GM19025 (cell line): ENCODE results near the gene SCO2.

Experiments
- ATAC-seq: cut with Tn5 transposase; IDR thresholded peaks from one replicate; pipeline ENCODE4 v1.9.1; 2021; ENCODE audit warnings: mild to moderate bottlenecking, low read depth, moderate library complexity; ENCODE audit not compliant: unreplicated experiment

The SCO2 gene

DNA sequence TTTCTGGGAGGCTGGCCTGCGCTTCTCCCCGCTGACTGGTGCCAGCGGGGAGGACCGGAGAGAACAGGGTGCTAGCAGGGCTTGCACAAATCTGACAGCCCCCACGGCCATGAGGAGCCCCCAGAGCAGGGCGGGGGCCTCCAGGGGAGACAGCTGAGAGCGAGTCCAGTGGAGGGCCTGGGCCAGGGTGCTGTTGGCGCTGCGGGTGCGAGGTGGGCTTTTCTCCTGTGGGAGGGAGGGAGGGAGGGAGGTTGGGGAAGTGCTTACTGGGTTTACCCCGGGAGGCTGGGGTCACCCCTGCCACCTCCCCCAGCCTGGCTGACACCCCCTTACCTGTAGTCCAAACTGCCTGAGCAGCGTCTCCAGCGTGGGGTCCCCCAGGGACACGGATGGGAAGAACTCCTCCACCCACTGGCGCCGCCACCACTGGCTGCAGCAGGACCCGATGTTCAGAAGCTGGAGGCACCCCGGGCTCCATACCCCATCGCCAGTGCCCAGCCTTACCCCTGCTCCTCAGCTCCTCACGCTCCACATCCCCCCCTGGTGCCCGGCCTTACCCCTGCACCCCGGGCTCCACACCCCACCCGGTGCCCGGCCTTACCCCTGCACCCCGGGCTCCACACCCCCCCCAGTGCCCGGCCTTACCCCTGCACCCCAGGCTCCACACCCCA lies 21.8 kb downstream of the SCO2 start:
- no peak for ATAC-seq

- no peak for ATAC-seq
Observed at GRCh38 chr22:50502628-50503474, 22.5 kb downstream of the SCO2 start.

DNA sequence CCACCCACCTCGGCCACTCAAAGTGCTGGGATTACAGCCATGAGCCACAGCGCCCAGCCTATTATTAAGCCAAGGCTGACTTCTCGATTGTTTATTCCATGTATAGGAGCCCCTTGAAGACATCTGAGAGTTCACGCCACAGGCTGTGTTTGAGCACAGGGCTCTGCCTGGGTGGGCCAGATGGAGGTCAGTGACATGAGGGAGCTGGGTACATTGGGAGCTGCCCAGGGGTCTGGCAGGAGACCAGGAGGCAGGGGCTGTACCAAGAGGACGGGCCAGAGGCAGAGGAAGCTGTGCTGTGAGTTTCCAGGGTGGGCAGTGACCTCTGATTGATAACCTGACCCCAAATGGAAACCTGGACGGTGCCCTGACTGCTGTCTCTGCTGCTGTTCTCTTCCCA lies 23.3 kb downstream of the SCO2 start:
- no peak for ATAC-seq

DNA sequence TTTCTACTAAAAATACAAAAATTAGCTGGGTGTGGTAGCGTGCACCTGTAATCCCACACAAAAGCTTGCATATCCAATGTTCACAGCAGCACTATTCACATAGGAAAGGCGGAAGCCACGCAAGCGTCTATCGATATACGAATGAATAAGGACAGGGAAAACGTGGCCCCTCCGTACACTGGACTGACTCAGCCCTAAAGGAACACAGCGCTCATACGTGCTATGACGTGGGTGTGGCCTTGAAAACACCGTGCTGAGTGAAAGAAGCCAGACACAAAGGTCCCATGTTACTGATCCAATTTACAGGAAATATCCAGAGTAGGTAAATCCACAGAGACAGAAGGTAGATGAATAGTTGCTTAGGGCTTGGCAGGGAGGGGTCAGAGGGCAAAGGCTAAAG lies 24.9 kb downstream of the SCO2 start:
- no peak for ATAC-seq

- no peak for ATAC-seq
Observed at GRCh38 chr22:50498322-50498890, 27.0 kb downstream of the SCO2 start.

- no peak for ATAC-seq
Observed at GRCh38 chr22:50497093-50497492, 28.3 kb downstream of the SCO2 start.

- ATAC-seq: no peak
Observed at GRCh38 chr22:50490531-50491308, 34.7 kb downstream of the SCO2 start.

DNA sequence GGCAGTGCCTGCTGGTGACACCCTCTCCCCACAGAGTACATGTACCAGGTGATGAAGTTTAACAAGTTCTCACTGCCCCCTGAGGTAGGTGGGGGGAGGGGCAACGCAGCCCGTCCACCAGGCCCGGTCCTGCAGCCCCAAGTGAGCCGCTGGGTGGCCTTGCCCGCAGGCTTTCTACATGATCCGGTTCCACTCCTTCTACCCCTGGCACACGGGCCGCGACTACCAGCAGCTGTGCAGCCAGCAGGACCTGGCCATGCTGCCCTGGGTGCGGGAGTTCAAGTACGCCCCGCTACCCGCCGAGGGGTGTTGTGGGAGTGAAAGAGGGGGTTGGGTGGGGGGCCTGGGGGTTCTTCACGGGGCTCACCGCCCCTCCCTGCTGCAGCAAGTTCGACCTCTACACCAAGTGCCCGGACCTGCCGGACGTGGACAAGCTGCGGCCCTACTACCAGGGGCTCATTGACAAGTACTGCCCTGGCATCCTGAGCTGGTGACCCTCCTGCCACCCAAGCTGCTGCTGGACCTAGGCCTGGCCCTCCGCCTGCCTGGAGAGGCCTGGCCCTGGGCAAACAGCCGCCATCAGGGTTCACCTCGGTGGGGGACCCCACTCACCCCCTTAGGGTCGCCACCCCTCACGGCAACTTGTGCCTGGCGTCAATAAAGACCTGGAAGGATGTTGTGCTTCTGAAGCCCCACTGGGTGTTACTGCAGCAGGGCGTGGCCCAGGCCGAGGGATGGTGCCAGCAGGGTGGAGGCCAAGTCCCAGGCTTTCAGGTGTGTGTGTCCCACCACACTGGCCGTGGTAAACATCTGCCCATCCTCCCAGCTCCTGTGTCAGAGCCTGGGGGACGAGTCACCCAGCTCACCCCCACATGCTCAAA lies 35.8 kb downstream of the SCO2 start:
- no peak for ATAC-seq

- no peak for ATAC-seq
Observed at GRCh38 chr22:50488886-50489285, 36.5 kb downstream of the SCO2 start.

- no peak for ATAC-seq
Observed at GRCh38 chr22:50488006-50488677, 37.3 kb downstream of the SCO2 start.

GRCh38 chr22:50487290-50488005 lies 38.0 kb downstream of the SCO2 start:
- no peak for ATAC-seq

DNA sequence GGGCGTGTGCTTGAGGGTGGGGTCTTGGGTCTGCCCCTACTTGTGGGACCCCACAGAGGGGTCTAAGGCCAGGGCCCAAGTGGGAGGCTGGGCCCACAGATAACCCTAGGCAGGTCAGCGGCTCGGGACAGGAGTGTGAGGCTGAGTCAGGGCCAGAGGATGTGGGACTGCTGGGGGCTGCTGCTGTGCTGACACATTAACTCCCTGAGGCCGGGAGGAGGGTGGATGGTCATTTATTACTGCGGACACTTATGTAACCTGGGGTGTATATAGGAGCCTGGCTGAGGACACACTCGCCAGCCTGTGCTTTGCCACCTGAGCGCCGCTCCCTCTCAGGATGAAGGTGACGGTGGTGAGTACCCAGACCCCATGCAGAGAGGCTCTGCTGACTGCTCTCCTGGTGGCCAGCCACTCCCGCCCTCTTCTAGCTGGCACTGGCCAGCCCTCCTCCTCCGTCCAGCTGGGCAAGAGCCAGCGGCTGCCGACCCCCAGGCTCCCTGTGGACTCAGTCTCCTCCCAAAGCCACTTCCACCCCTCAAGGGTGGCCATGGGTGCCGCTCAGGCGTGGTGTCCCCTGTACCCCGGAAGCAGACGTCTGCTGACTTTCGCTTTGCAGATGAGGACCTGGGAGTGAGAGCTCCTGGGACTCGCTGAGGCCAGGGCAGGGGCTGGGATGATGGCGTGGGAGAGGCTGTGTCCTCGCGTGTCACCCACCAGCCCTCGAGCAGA lies 38.7 kb downstream of the SCO2 start, which contains the start of gene MIOX:
Gene MIOX (plus strand): TSS at position 299 of the 729 bp plus-strand sequence. CDS start 39 bp downstream, at position 338.
- ATAC-seq: no peak

DNA sequence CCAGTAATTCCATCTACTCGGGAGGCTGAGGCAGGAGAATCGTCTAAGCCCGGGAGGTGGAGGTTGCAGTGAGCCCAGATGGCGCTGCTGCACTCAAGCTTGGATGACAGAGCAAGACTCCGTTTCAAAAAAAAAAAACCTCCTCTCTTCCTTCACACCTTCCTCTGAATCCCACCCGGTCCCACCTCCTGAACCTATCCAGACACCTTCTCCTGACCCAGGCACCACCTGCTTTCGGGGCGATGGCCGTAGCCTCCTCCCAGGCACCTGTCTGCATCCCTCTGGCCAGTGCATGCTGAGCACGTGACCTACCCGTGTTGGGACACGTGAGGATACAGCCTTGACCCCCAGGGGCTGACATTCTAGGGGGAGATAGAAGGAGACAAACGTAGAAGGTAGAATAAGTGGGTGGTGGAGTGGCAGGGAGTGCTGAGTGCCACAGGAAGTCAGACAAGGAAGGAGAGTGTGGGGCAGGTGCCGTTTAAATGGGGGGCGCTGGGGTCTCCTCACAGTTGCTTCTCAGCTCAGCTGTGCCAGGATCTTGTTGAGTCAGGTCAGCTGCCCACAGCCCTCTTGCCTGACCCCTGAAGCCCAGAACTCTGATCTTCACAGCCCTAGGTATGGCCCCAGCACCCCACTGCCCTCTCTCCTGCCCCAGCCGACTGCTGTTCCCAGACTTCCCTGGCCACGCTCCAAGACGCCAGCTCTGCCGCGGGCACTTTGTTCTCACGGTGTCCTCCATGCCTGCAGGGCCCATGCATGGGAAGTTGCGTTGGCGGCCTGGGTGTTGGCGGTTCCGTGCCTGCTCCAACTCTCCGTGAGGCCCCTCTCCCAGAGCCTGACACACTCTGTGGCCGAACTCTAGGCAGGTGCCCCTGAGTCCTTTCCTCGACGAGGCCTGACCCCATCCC lies 39.9 kb downstream of the SCO2 start:
- no peak for ATAC-seq

GRCh38 chr22:50483977-50484853 lies 41.2 kb downstream of the SCO2 start:
- ATAC-seq: no peak

DNA sequence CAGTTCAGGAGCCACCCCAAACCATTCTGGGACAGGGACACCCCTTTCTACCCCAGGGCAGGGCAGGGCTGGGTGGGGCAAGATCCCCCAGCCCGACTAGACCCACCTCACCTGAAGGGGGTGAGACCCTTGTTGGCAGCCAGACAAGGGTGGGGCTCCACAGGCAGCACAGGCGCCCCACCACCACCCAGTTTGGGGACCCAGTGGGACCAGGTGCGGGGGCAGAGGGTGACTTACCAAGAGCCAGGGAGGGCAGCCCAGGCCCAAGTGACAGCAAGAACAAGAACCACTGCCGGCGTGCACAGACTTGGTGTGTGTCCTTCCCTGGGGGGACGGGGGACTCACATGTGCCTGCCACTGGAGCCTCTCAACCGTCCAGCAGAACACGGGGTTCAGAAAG lies 41.8 kb downstream of the SCO2 start:
- ATAC-seq: no peak

GRCh38 chr22:50483106-50483505 lies 42.3 kb downstream of the SCO2 start:
- no peak for ATAC-seq
